Measurements from ENCODE around the gene DISC1.

GRCh38 chr1:231871878-231872277 is 245.3 kb downstream of the DISC1 start:
- TF ChIP-seq DRAP1 (CRISPR knock-in tag; IDR thresholded peaks at IDR 0.05) (no peak), RAD21 (CRISPR knock-in tag; IDR thresholded peaks at IDR 0.05) (no peak), ZNF282 (IDR thresholded peaks at IDR 0.05; ENCODE audit: partially characterized antibody) (no peak), ATF1 (CRISPR knock-in tag; IDR thresholded peaks at IDR 0.05) (no peak), JUNB (CRISPR knock-in tag; IDR thresholded peaks at IDR 0.05; ENCODE audit: borderline replicate concordance) (no peak), SP2 (CRISPR knock-in tag; IDR thresholded peaks at IDR 0.05) (no peak)
